ENCODE results near the gene COP1. TPM values are rescaled to one million over a fixed set of nuclear protein-coding genes. Genes with fewer than 3 reads are reported as not detected.

The COP1 gene
- total RNA-seq, 4 donors from 2014 or later: 37.7 to 51.4 (median 44.8) TPM

DNA sequence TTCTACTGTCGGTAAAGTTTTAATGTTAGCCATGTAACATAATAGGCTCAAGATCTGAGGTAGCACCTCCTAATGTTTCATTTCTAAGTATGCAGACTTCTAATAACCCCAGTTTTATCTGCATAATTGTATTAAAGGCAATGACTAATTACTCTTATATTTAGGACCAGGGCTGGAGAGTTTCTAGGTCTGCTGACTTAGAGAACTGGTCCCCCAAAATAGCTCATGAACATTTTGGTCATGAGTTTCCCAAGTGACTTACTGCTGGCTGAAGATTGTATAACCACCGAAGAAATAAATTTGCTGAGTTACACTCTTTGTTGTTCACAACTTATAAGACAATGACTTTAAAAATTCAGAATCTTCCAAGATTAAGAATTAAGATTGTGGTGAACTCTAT lies 265.9 kb downstream of the COP1 start:
- H3K27ac ChIP-seq: no peak overlapping the region
- H3K36me3 ChIP-seq: peaks cover 3 to 75% of the 10 kb centered on the region in 2 donors
- 83 to 85% methylated on average over 2 of the region's 2 CpGs for WGBS, 2 donors (ENCODE audit: low coverage in 1 of 2)
- TF ChIP-seq POLR2A (IDR thresholded peaks at IDR 0.05) (no peak), EP300 (IDR thresholded peaks at IDR 0.05) (no peak), CTCF (IDR thresholded peaks at IDR 0.05) (no peak), POLR2AphosphoS5 (IDR thresholded peaks at IDR 0.05) (no peak)
- no peaks in the 10 kb centered on the region for H3K27me3 ChIP-seq
- ATAC-seq: no peak
- no peak overlapping the region for H3K4me3 ChIP-seq
- H3K4me1 ChIP-seq: no peaks in the 10 kb centered on the region
- no peaks in the 10 kb centered on the region for H3K9me3 ChIP-seq

DNA sequence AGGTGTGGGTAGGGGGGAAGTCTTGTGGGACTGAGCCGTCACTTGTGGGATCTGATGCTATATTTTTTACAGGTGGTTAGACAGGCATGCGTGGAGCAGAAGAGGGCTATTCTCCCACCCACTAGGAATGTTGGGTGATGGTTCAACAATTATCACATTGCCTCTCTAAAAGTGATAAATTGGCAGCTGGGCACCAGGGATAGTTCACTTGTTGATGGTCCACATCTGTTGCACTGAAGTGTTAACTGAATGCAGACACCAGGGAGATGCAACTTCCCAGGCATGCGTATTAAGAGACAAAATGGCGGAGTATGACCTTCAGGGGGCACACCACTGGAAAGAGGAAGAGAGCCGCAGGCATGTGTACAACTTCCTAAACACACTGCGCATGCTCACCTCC lies 270.4 kb downstream of the COP1 start:
- no peak for ATAC-seq
- H3K4me3 ChIP-seq: no peak overlapping the region
- H3K36me3 ChIP-seq: peaks cover 3 to 37% of the 10 kb centered on the region in 2 donors
- no peak overlapping the region for H3K27ac ChIP-seq
- H3K4me1 ChIP-seq: no peaks in the 10 kb centered on the region
- WGBS, 2 donors (ENCODE audit: low coverage in 1 of 2): 100% methylated on average over 3 to 6 of the region's 6 CpGs
- no peaks in the 10 kb centered on the region for H3K27me3 ChIP-seq
- no peak for TF ChIP-seq EP300 (IDR thresholded peaks at IDR 0.05)
- no peak for TF ChIP-seq POLR2AphosphoS5 (IDR thresholded peaks at IDR 0.05)
- TF ChIP-seq CTCF (IDR thresholded peaks at IDR 0.05): no peak
- no peak for TF ChIP-seq POLR2A (IDR thresholded peaks at IDR 0.05)
- H3K9me3 ChIP-seq: no peaks in the 10 kb centered on the region

DNA sequence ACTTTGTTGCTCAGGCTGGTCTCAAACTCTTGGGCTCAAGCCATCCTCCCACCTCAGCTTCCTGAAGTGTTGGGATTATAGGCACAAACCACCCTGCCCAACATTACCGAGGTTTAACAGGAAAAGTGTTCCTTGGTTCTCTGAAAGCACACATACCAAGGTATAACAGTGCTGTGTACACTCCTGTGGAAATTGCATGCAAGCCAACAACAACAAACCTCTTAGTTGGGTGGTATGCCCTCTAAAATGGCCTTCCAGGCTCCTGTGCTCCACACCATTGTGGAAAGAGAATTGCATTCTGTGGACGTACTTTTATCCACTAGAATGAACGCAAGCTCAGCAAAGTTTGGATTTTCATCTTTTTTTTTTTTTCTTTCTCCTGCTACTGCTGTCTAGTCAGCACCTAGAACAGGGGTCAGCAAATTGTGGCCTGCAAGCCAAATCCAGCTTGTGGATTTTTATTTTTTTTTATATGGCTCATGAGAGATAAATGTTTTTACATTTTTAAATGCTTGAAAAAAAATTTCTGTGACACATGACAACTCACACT lies 271.4 kb downstream of the COP1 start:
- peaks cover 3 to 31% of the 10 kb centered on the region in 2 donors for H3K36me3 ChIP-seq
- no peak for ATAC-seq
- no peaks in the 10 kb centered on the region for H3K27me3 ChIP-seq
- H3K9me3 ChIP-seq: no peaks in the 10 kb centered on the region
- TF ChIP-seq EP300 (IDR thresholded peaks at IDR 0.05) (no peak), POLR2A (IDR thresholded peaks at IDR 0.05) (no peak), POLR2AphosphoS5 (IDR thresholded peaks at IDR 0.05) (no peak), CTCF (IDR thresholded peaks at IDR 0.05) (no peak)
- no peak overlapping the region for H3K27ac ChIP-seq
- H3K4me1 ChIP-seq: no peaks in the 10 kb centered on the region
- no peak overlapping the region for H3K4me3 ChIP-seq
- WGBS, 2 donors (ENCODE audit: low coverage in 1 of 2): 49 to 56% methylated on average over 3 of the region's 3 CpGs

DNA sequence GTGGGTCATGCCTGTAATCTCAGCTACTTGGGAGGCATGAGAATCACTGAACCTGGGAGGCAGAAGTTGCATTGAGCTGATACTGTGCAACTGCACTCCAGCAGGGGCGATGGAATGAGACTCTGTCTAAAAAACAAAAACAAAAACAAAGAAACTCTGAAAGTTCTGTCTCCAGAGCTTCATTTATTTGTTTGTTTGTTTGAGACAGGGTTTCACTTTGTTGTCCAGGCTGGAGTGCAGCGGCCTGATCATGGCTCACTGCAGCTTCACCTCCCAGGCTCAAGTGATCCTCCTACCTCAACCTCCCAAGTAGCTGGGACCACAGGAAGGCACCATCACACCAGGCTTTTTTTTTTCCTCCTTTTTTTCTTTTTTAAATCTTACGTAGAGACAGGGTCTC lies 271.9 kb downstream of the COP1 start:
- no peak overlapping the region for H3K4me3 ChIP-seq
- H3K36me3 ChIP-seq: peaks cover 3 to 26% of the 10 kb centered on the region in 2 donors
- no peaks in the 10 kb centered on the region for H3K4me1 ChIP-seq
- no peaks in the 10 kb centered on the region for H3K27me3 ChIP-seq
- WGBS, 2 donors (ENCODE audit: low coverage in 1 of 2): 89 to 100% methylated on average over 1 to 3 of the region's 3 CpGs
- no peak for TF ChIP-seq POLR2AphosphoS5 (IDR thresholded peaks at IDR 0.05)
- no peak for TF ChIP-seq EP300 (IDR thresholded peaks at IDR 0.05)
- TF ChIP-seq CTCF (IDR thresholded peaks at IDR 0.05): no peak
- no peak for ATAC-seq
- no peaks in the 10 kb centered on the region for H3K9me3 ChIP-seq
- H3K27ac ChIP-seq: no peak overlapping the region

- TF ChIP-seq POLR2AphosphoS5 (IDR thresholded peaks at IDR 0.05) (no peak), CTCF (IDR thresholded peaks at IDR 0.05) (no peak), EP300 (IDR thresholded peaks at IDR 0.05) (no peak), POLR2A (IDR thresholded peaks at IDR 0.05) (no peak)
- no peak overlapping the region for H3K4me3 ChIP-seq
- H3K27ac ChIP-seq: no peak overlapping the region
- H3K36me3 ChIP-seq: peaks cover 0 to 15% of the 10 kb centered on the region in 2 donors
- no peaks in the 10 kb centered on the region for H3K27me3 ChIP-seq
- H3K4me1 ChIP-seq: no peaks in the 10 kb centered on the region
- whole genome bisulfite sequencing, 2 donors (ENCODE audit: low coverage in 1 of 2): 40 to 60% methylated on average over 1 to 3 of the region's 3 CpGs
- ATAC-seq: no peak
- H3K9me3 ChIP-seq: peaks cover 0 to 7% (median 0%) of the 10 kb centered on the region in 3 donors
Measured at GRCh38 chr1:175933801-175934200, 273.3 kb downstream of the COP1 start.
